ENCODE data around the gene RAB5A.

DNA sequence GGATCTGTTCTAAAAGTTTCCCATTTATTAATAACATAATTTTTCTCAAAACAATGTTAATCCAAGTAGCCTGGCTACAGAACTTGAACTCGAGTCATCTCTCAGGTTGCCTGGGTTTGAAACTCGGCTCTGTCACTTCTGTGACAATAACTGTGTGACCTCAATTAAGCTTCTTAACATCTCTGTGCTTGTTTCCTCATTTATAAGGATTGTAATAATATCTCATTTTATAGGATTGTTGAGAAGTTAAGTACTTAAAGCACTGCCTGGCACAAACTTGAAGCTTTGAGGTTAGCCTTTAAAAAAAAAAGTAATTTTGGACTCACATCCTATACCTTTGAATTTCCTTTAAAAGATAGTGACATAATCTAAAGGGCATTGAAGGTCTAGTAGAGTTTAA is 3.4 kb downstream of the RAB5A start:
- TF ChIP-seq, protein P1, sequence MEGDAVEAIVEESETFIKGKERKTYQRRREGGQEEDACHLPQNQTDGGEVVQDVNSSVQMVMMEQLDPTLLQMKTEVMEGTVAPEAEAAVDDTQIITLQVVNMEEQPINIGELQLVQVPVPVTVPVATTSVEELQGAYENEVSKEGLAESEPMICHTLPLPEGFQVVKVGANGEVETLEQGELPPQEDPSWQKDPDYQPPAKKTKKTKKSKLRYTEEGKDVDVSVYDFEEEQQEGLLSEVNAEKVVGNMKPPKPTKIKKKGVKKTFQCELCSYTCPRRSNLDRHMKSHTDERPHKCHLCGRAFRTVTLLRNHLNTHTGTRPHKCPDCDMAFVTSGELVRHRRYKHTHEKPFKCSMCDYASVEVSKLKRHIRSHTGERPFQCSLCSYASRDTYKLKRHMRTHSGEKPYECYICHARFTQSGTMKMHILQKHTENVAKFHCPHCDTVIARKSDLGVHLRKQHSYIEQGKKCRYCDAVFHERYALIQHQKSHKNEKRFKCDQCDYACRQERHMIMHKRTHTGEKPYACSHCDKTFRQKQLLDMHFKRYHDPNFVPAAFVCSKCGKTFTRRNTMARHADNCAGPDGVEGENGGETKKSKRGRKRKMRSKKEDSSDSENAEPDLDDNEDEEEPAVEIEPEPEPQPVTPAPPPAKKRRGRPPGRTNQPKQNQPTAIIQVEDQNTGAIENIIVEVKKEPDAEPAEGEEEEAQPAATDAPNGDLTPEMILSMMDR (conservative IDR thresholded peaks at IDR 0.05; ENCODE audit: low read depth, low read length): no peak
- no peak for TF ChIP-seq EZH2 (IDR thresholded peaks at IDR 0.05; ENCODE audit: borderline replicate concordance, low read depth, low read length, poor library complexity, severe bottlenecking)
